Endothelial cell of umbilical vein (primary cell): ENCODE results near the gene MYO1E. TPM values are rescaled to one million over a fixed set of nuclear protein-coding genes. Genes with fewer than 3 reads are reported as not detected.

ENCODE experiments used
- BruUV-seq: library from RNA; stranded (reverse); fragments of 400-500 nt; replicated peaks from 2 replicates; lab custom pipeline; 2021; lab: Mats Ljungman, UMichigan
- CTCF ChIA-PET: fragments of 300-600, 350-600 bp; sonication (Branson Sonifier 250); formaldehyde crosslinking; loops from one replicate; lab custom pipeline; 2021; ENCODE audit warnings: antibody characterized with exemption, inconsistent platforms; lab: Charles Lee
- POLR2A ChIA-PET: fragments of 300-600, 350-600 bp; sonication (Branson Sonifier 250); formaldehyde crosslinking; loops from one replicate; lab custom pipeline; 2021; ENCODE audit warnings: antibody characterized with exemption, inconsistent platforms; lab: Charles Lee
- DNase-seq: peaks from one replicate; pipeline ENCODE4 v3.0.0-alpha.2; 2011; ENCODE audit warnings: low read depth, low spot score
- FAIRE-seq: peaks from 2 replicates; lab custom pipeline; 2011; peaks lifted over from hg19 to GRCh38; lab: Jason Lieb, UNC
- H2AFZ ChIP-seq: 2 replicates; pipeline ENCODE4 v1.6.0; 2012; ENCODE audit warnings: low read depth, low read length, control low read depth, inconsistent platforms
- H3K27ac ChIP-seq: 2 replicates; pipeline ENCODE4 v1.5.1; 2011; ENCODE audit warnings: low read depth, mild to moderate bottlenecking, control low read depth, low read length, moderate library complexity; ENCODE audit not compliant: insufficient read depth
- H3K27me3 ChIP-seq, 2 experiments: 2 replicates each; pipeline versions ENCODE4 v1.6.0 to v1.6.1; 2011; ENCODE audit warnings: low read length in 2 of 2, mixed read lengths in 1 of 2; ENCODE audit not compliant: control insufficient read depth in 2 of 2, insufficient read depth in 2 of 2
- H3K36me3 ChIP-seq, 2 experiments: 2 replicates in 1 of 2; 3 replicates in 1 of 2; pipeline ENCODE4 v1.5.1; 2011; ENCODE audit warnings: low read length in 2 of 2, mild to moderate bottlenecking in 1 of 2, moderate library complexity in 1 of 2; ENCODE audit not compliant: control insufficient read depth in 2 of 2, insufficient read depth in 2 of 2; ENCODE audit errors: extremely low read depth in 1 of 2
- H3K4me1 ChIP-seq: 3 replicates; pipeline ENCODE4 v1.5.1; 2011; ENCODE audit warnings: mild to moderate bottlenecking, low read length; ENCODE audit not compliant: control insufficient read depth, insufficient read depth; ENCODE audit errors: extremely low read depth
- H3K4me2 ChIP-seq: 2 replicates; pipeline ENCODE4 v1.6.1; 2011; ENCODE audit warnings: low read length, control low read depth, mixed read lengths; ENCODE audit not compliant: insufficient read depth
- H3K4me3 ChIP-seq, 3 experiments: fragments of 200-600 bp in 1 of 3; sonication (generic), shearing (Covaris generic) in 1 of 3; replicated peaks in 1 of 3; 2 replicates each; pipeline ENCODE4 v1.5.1; 2011 to 2016; ENCODE audit warnings: control low read depth in 3 of 3, low read length in 3 of 3, mild to moderate bottlenecking in 2 of 3, inconsistent platforms in 1 of 3, low read depth in 1 of 3, moderate library complexity in 1 of 3; ENCODE audit not compliant: insufficient read depth in 1 of 3
- H3K79me2 ChIP-seq: 2 replicates; pipeline ENCODE4 v1.6.0; 2012; ENCODE audit warnings: low read length, inconsistent platforms; ENCODE audit not compliant: control insufficient read depth, insufficient read depth
- H3K9ac ChIP-seq: replicated peaks from 2 replicates; pipeline ENCODE3; 2011; ENCODE audit warnings: low read length, control low read depth; ENCODE audit not compliant: insufficient read depth; ENCODE audit errors: extremely low read depth
- H3K9me1 ChIP-seq: replicated peaks from 3 replicates; pipeline ENCODE4 v1.6.0; 2011; ENCODE audit warnings: mild to moderate bottlenecking, low read length; ENCODE audit not compliant: control insufficient read depth, insufficient read depth; ENCODE audit errors: extremely low read depth
- H3K9me3 ChIP-seq: replicated peaks from 2 replicates; pipeline ENCODE4 v1.5.1; 2012; ENCODE audit warnings: low read length, inconsistent platforms; ENCODE audit not compliant: control insufficient read depth, insufficient read depth
- H4K20me1 ChIP-seq: replicated peaks from 2 replicates; pipeline ENCODE3; 2011; ENCODE audit warnings: mild to moderate bottlenecking, low read length; ENCODE audit not compliant: control insufficient read depth, insufficient read depth; ENCODE audit errors: extremely low read depth
- CTCF ChIP-seq, 2 donors: IDR thresholded peaks; 1 replicate in 1 of 2; 2 replicates in 1 of 2; pipeline ENCODE4 v1.5.1; 2011; ENCODE audit warnings: low read length in 2 of 2, mild to moderate bottlenecking in 2 of 2, moderate library complexity in 2 of 2, control low read depth in 1 of 2, inconsistent platforms in 1 of 2, low read depth in 1 of 2; ENCODE audit not compliant: insufficient read depth in 1 of 2; ENCODE audit errors: extremely low read depth in 1 of 2
- EZH2 ChIP-seq: IDR thresholded peaks from 2 replicates; pipeline ENCODE4 v1.6.1; 2012; ENCODE audit warnings: borderline replicate concordance, low read depth, mild to moderate bottlenecking, moderate library complexity, low read length, inconsistent platforms; ENCODE audit not compliant: severe bottlenecking
- FOS ChIP-seq: IDR thresholded peaks from 2 replicates; pipeline ENCODE4 v1.6.1; 2011; ENCODE audit warnings: mild to moderate bottlenecking, low read length, moderate library complexity, borderline replicate concordance; ENCODE audit not compliant: insufficient read depth
- GATA2 ChIP-seq: IDR thresholded peaks from 2 replicates; pipeline ENCODE4 v1.7.0; 2011; ENCODE audit warnings: low read depth, mild to moderate bottlenecking, moderate library complexity, mixed read lengths, low read length; ENCODE audit not compliant: insufficient read length, insufficient read depth
- JUN ChIP-seq: IDR thresholded peaks from 2 replicates; pipeline ENCODE4 v1.6.1; 2011; ENCODE audit warnings: borderline replicate concordance, low read depth; ENCODE audit not compliant: insufficient read length, insufficient read depth
- MYC ChIP-seq: IDR thresholded peaks from one replicate; pipeline ENCODE4 v1.6.1; 2011; ENCODE audit warnings: mild to moderate bottlenecking, low read depth, low read length
- POLR2A ChIP-seq: IDR thresholded peaks from 2 replicates; pipeline ENCODE4 v1.6.1; 2012; ENCODE audit warnings: low read depth, mild to moderate bottlenecking, control low read depth, low read length
- POLR2AphosphoS5 ChIP-seq: IDR thresholded peaks from 2 replicates; pipeline ENCODE4 v1.6.1; 2012; ENCODE audit warnings: low read depth, mild to moderate bottlenecking, control low read depth, low read length, moderate library complexity; ENCODE audit not compliant: insufficient read depth
- dilution Hi-C: fragments of 300-500 bp; cut with MboI; formaldehyde crosslinking; loops from one replicate; pipeline ENCODE4 v1.15.0; 2019; ENCODE audit warnings: low sequenced_read_pairs; ENCODE audit not compliant: extremely low pct_ligation_motif_present
- intact Hi-C: fragments of 100-400 bp; cut with micrococcal nuclease; formaldehyde crosslinking; loops from one replicate; pipeline ENCODE4 v1.10.0; 2022
- polyA plus RNA-seq, 4 experiments: library from polyadenylated mRNA; depleted of rRNA in 3 of 4; stranded (reverse) in 3 of 4; unstranded in 1 of 4; fragments of >200 nt; gene quantifications; 2 replicates each; pipeline versions ENCODE4 v1.2.1 to v1.2.3, GENCODE V29; 2011 to 2012; ENCODE audit warnings: missing spikeins in 1 of 4
- total RNA-seq: library from RNA; stranded (reverse); gene quantifications from 2 replicates; pipeline ENCODE4 v1.2.3, GENCODE V29; 2021
- TF ChIP-seq, protein P1 (sequence below): IDR thresholded peaks from 2 replicates; pipeline ENCODE4 v1.6.1; 2011; ENCODE audit not compliant: insufficient read depth, insufficient read length

MYO1E gene
- total and polyA plus RNA-seq, 2 donors (not counting 3 experiments of a cell fraction or from before 2014, with no cell fraction given) = 31.6 to 218 TPM

- peak; percentile 27 for DNase-seq
- dilution Hi-C loops = no loop called here
Observed at GRCh38 chr15:59371458-59372351, 966 bp downstream of the MYO1E start.

DNA sequence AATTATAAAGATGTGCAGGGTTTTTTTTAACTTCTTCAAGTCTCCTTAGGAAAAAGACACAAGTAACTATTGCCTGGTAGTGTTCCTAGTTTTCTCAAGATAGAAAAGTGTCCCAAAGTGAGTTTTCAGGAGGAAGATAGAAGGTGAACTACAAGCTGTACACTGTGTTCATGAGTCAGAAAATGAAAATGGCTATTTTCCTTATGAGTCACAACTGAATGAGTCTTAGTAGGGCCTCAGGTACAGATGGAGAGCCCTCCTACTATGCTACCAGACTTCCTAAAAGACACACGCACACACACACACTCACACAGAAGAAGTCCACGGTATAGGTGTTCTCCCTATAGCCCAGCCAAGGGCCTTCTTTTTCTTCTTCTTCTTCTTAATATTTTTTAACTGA, 3.1 kb downstream of the MYO1E start:
- FAIRE-seq = no peak

More at GRCh38 chr15:59371458-59372351, 966 bp downstream of the MYO1E start:
- no TSS peak for BruUV-seq
- CTCF ChIA-PET = interaction anchor here (1.6 to 2.2 kb wide), 2 partner anchors 125 to 197 kb away, joined by 8 to 18 read pairs; no protein-coding TSS in a partner anchor
- TF ChIP-seq, protein P1, sequence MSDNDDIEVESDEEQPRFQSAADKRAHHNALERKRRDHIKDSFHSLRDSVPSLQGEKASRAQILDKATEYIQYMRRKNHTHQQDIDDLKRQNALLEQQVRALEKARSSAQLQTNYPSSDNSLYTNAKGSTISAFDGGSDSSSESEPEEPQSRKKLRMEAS = no peak
- no peak for FAIRE-seq
- peaks cover 34% of the 10 kb centered on the region for H3K4me1 ChIP-seq
- POLR2A ChIA-PET = interaction anchor here (0.8 to 1.4 kb wide), 5 partner anchors 22 to 138 kb away, joined by 3 to 10 read pairs (median 3); no protein-coding TSS in a partner anchor
- H3K79me2 ChIP-seq = peaks cover 56% of the 10 kb centered on the region
- no peaks in the 10 kb centered on the region for H3K9me3 ChIP-seq
- no peaks in the 10 kb centered on the region for H3K9me1 ChIP-seq
- peaks cover 4% of the 10 kb centered on the region for H4K20me1 ChIP-seq
- H3K36me3 ChIP-seq = peaks cover 0 to 3% of the 10 kb centered on the region in 2 experiments
- H3K27ac ChIP-seq = peak overlapping the region; percentile 82
- intact Hi-C loops = loop anchor here (1.0 to 5.0 kb wide), 6 partner anchors 76 to 286 kb away; partner anchors contain the start of gene GTF2A2
- peak overlapping the region; percentile 85 to 91 (median 88) for H3K4me3 ChIP-seq
- no peaks in the 10 kb centered on the region for H3K27me3 ChIP-seq
- peak overlapping the region; percentile 92 for H2AFZ ChIP-seq
- H3K9ac ChIP-seq = peak overlapping the region; percentile 88
- peak overlapping the region; percentile 98 for H3K4me2 ChIP-seq

More for the DNA sequence above, 3.1 kb downstream of the MYO1E start:
- Histone ChIP-seq H3K27me3 (no peaks in the 10 kb centered on the region), H3K79me2 (peaks cover 76% of the 10 kb centered on the region), H3K4me1 (peaks cover 44% of the 10 kb centered on the region), H3K27ac (no peak overlapping the region), H4K20me1 (peaks cover 4% of the 10 kb centered on the region), H3K4me2 (peak overlapping the region; percentile 10), H3K36me3 (peaks cover 0 to 3% of the 10 kb centered on the region in 2 experiments), H3K9me1 (no peaks in the 10 kb centered on the region), H3K9ac (no peak overlapping the region), H2AFZ (no peak overlapping the region), H3K4me3 (peak overlapping the region in 1 of 3 experiments; percentile 1), H3K9me3 (no peaks in the 10 kb centered on the region)
- ChIA-PET CTCF (interaction anchor here (1.3 kb wide), 1 partner anchor 9 kb away, joined by 3 read pairs; no protein-coding TSS in a partner anchor), POLR2A (no interaction called here)
- intact Hi-C loops = no loop called here
- DNase-seq = no peak
- no TSS peak for BruUV-seq
- no peak for TF ChIP-seq GATA2
- peak; percentile 14 for TF ChIP-seq JUN
- peak; percentile 54 for TF ChIP-seq FOS
- TF ChIP-seq, protein P1 = no peak
- no peak for TF ChIP-seq EZH2
- no peak for TF ChIP-seq CTCF (IDR thresholded peaks at IDR 0.05; ENCODE audit: extremely low read depth in 1 of 2, insufficient read depth in 1 of 2, low read depth in 1 of 2, low read length in 2 of 2)
- TF ChIP-seq POLR2AphosphoS5 = no peak
- no peak for TF ChIP-seq MYC
- no peak for TF ChIP-seq POLR2A
- dilution Hi-C loops = no loop called here
